Activated B cell treated with CpG ODN at 0.5 μM for 24 hours (primary cell): ENCODE results near the gene TRIM7. TPM values are rescaled to one million over a fixed set of nuclear protein-coding genes. Genes with fewer than 3 reads are reported as not detected.

Source experiments
- ATAC-seq: fragments of 200-7000 bp; cut with Tn5 transposase; one replicate; pipeline ENCODE4 v1.10.0; 2021; ENCODE audit warnings: low read depth, mild to moderate bottlenecking, moderate library complexity
- CTCF ChIA-PET: fragments of 350-600 bp; sonication (Branson Sonifier 250); formaldehyde crosslinking; loops from one replicate; lab custom pipeline; 2021; ENCODE audit warnings: antibody characterized with exemption; lab: Charles Lee
- POLR2A ChIA-PET: fragments of 350-600 bp; sonication (Branson Sonifier 250); formaldehyde crosslinking; loops from one replicate; lab custom pipeline; 2021; ENCODE audit warnings: antibody characterized with exemption; lab: Charles Lee
- DNase-seq: peaks from one replicate; pipeline ENCODE4 v3.0.0; 2022
- H3K27ac Mint-ChIP-seq: one replicate; pipeline ENCODE4 v1.8.0; 2020; ENCODE audit warnings: mixed read lengths
- H3K27me3 Mint-ChIP-seq: one replicate; pipeline ENCODE4 v1.8.0; 2021; ENCODE audit warnings: mixed read lengths
- H3K36me3 Mint-ChIP-seq: one replicate; pipeline ENCODE4 v1.8.0; 2021; ENCODE audit warnings: low read depth, mixed read lengths
- H3K4me1 Mint-ChIP-seq: one replicate; pipeline ENCODE4 v1.8.0; 2021; ENCODE audit warnings: mixed read lengths
- H3K4me3 Mint-ChIP-seq: one replicate; pipeline ENCODE4 v1.8.0; 2020; ENCODE audit warnings: mild to moderate bottlenecking, mixed read lengths
- H3K9me3 Mint-ChIP-seq: one replicate; pipeline ENCODE4 v1.8.0; 2020; ENCODE audit warnings: mixed read lengths
- intact Hi-C: fragments of 100-400 bp; cut with micrococcal nuclease; formaldehyde crosslinking; loops from one replicate; pipeline ENCODE4 v1.15.1; 2024
- total RNA-seq: library from RNA; stranded (reverse); gene quantifications from 2 replicates; pipeline ENCODE4 v1.2.3, GENCODE V29; 2022
- TF ChIP-seq, protein P1 (sequence below): fragments of 200-600 bp; IDR thresholded peaks from one replicate; pipeline ENCODE4 v1.8.0; 2022; ENCODE audit warnings: antibody characterized with exemption, mild to moderate bottlenecking

Gene TRIM7
- total RNA-seq, 1 donor from 2014 or later: 0.51 TPM

DNA sequence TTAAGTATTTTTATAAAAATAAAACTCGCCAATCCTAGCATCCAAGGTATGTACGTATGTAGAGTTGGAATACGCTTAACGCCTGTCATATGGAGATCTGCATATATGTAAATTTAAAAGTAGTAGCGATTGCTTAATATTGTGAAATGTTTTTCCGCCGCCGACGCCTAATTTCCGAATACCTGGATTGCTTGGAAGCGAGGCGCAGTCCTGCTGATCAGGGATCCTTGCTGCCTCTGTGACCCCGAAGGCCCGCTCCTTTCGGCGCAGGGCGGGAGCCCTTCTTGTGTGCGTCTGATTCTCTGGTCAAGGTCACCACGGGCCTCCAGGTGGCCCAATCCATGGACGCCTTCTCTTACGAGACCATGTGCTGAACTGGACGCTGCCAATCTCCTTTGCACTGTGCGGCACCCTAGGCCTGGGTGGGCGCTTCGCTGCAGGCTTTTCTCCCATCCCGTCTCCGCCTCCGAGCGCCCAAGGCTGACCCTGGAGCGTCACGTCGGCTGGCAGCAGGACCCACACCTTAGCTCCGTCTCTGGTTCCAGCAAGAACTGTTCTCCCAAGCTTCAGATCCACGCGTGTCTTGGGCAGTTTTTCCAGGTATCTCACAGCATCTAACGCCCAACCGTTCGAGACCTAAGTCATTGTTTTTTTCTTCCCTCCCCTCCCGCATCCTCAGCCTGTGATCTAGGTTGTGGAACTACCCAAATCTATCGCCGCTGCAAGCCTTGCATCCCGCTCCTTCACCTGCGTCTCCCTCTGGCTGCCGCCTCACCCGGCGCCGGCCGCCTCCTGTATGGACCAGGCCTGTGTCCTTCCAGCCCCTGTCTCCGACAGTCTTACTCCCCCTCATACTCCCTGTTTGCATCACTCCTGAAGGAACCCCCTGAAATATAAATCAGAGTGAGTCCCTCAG is 14.5 kb upstream of the TRIM7 start:
- H3K27ac Mint-ChIP-seq: peak overlapping the region; percentile 62

GRCh38 chr5:181218795-181219124 is 13.8 kb upstream of the TRIM7 start:
- H3K36me3 Mint-ChIP-seq: peaks cover 16% of the 10 kb centered on the region
- DNase-seq (no peak), ATAC-seq (no peak)
- H3K27me3 Mint-ChIP-seq: peaks cover 7% of the 10 kb centered on the region
- ChIA-PET POLR2A (interaction anchor here (0.6 kb wide), 1 partner anchor 42 kb away, joined by 7 read pairs; the partner anchor contains the start of gene TRIM52), CTCF (no interaction called here)
- intact Hi-C loops: loop anchor here (1.0 kb wide), 3 partner anchors 30 to 408 kb away; no protein-coding TSS in a partner anchor
- H3K4me3 Mint-ChIP-seq: peak overlapping the region; percentile 93
- peak overlapping the region; percentile 96 for H3K27ac Mint-ChIP-seq
- peaks cover 46% of the 10 kb centered on the region for H3K4me1 Mint-ChIP-seq
- no peaks in the 10 kb centered on the region for H3K9me3 Mint-ChIP-seq
- TF ChIP-seq, protein P1, sequence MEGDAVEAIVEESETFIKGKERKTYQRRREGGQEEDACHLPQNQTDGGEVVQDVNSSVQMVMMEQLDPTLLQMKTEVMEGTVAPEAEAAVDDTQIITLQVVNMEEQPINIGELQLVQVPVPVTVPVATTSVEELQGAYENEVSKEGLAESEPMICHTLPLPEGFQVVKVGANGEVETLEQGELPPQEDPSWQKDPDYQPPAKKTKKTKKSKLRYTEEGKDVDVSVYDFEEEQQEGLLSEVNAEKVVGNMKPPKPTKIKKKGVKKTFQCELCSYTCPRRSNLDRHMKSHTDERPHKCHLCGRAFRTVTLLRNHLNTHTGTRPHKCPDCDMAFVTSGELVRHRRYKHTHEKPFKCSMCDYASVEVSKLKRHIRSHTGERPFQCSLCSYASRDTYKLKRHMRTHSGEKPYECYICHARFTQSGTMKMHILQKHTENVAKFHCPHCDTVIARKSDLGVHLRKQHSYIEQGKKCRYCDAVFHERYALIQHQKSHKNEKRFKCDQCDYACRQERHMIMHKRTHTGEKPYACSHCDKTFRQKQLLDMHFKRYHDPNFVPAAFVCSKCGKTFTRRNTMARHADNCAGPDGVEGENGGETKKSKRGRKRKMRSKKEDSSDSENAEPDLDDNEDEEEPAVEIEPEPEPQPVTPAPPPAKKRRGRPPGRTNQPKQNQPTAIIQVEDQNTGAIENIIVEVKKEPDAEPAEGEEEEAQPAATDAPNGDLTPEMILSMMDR: no peak

More for the DNA sequence above, 14.5 kb upstream of the TRIM7 start:
- Mint-ChIP-seq H3K4me1 (peaks cover 53% of the 10 kb centered on the region), H3K36me3 (peaks cover 20% of the 10 kb centered on the region), H3K9me3 (no peaks in the 10 kb centered on the region), H3K4me3 (peak overlapping the region; percentile 24), H3K27me3 (peaks cover 7% of the 10 kb centered on the region)
- intact Hi-C loops: loop anchor here (10.0 kb wide), 1 partner anchor 245 kb away; no protein-coding TSS in a partner anchor
- ChIA-PET POLR2A (interaction anchor here (0.5 kb wide), 1 partner anchor 11 kb away, joined by 5 read pairs; no protein-coding TSS in a partner anchor), CTCF (interaction anchor here (1.2 to 1.4 kb wide), 2 partner anchors 12 to 35 kb away, joined by 3 to 5 read pairs; no protein-coding TSS in a partner anchor)
- TF ChIP-seq, protein P1: no peak
- DNase-seq (no peak), ATAC-seq (no peak)

DNA sequence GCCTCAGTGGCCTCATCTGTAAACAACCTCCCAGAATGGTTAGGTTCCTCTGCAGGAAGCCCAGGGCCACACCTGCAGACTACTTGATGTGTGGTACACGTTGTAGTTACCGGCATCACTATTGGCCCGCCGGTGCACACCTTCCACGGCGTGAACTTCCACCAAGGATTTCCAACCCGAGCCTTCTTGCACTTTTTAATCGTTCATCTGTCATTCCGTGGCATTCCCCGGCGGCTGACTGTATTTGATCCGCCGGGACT is 12.7 kb upstream of the TRIM7 start:
- H3K9me3 Mint-ChIP-seq: no peaks in the 10 kb centered on the region
- peaks cover 11% of the 10 kb centered on the region for H3K36me3 Mint-ChIP-seq
- CTCF ChIA-PET: interaction anchor here (0.8 kb wide), 1 partner anchor 26 kb away, joined by 3 read pairs; no protein-coding TSS in a partner anchor
- H3K27ac Mint-ChIP-seq: peak overlapping the region; percentile 96
- no peak for DNase-seq
- H3K4me1 Mint-ChIP-seq: peaks cover 40% of the 10 kb centered on the region
- TF ChIP-seq, protein P1: no peak
- intact Hi-C loops: loop anchor here (1.0 kb wide), 4 partner anchors 10 to 407 kb away; no protein-coding TSS in a partner anchor
- ATAC-seq: peak; percentile 19
- H3K4me3 Mint-ChIP-seq: peak overlapping the region; percentile 93
- POLR2A ChIA-PET: interaction anchor here (0.6 to 2.4 kb wide), 7 partner anchors 10 to 70 kb away, joined by 3 to 21 read pairs (median 3); partner anchors contain the start of gene TRIM52
- H3K27me3 Mint-ChIP-seq: peaks cover 7% of the 10 kb centered on the region

GRCh38 chr5:181217111-181217802 is 12.3 kb upstream of the TRIM7 start:
- intact Hi-C loops: loop anchor here (1.0 kb wide), 1 partner anchor 10 kb away; no protein-coding TSS in a partner anchor
- ChIA-PET CTCF (interaction anchor here (0.8 kb wide), 1 partner anchor 26 kb away, joined by 3 read pairs; no protein-coding TSS in a partner anchor), POLR2A (interaction anchor here (0.6 to 2.4 kb wide), 8 partner anchors 10 to 70 kb away, joined by 3 to 21 read pairs (median 3); partner anchors contain the start of gene TRIM52)
- TF ChIP-seq, protein P1: no peak
- Mint-ChIP-seq H3K4me3 (peak overlapping the region; percentile 93), H3K4me1 (peaks cover 40% of the 10 kb centered on the region), H3K27ac (peak overlapping the region; percentile 96), H3K36me3 (peaks cover 10% of the 10 kb centered on the region), H3K9me3 (no peaks in the 10 kb centered on the region), H3K27me3 (peaks cover 7% of the 10 kb centered on the region)
- peak; percentile 61 for DNase-seq
- ATAC-seq: peak; percentile 23
